Endothelial cell (in vitro differentiated cells): ENCODE measurements around the gene SAP30L. TPM values are rescaled to one million over a fixed set of nuclear protein-coding genes. Genes with fewer than 3 reads are reported as not detected.
A peak's percentile ranks its signal among the peaks of the same experiment; 100 is the strongest.

ENCODE experiments used
- DNase-seq: peaks from one replicate; pipeline ENCODE4 v3.0.0; 2021; ENCODE audit warnings: low spot score
- H3K27ac Mint-ChIP-seq: one replicate; pipeline ENCODE4 v1.8.0; 2021; ENCODE audit warnings: mixed read lengths, inconsistent platforms; ENCODE audit not compliant: unreplicated experiment
- H3K27me3 Mint-ChIP-seq: one replicate; pipeline ENCODE4 v1.8.0; 2021; ENCODE audit warnings: mild to moderate bottlenecking, moderate library complexity, mixed read lengths, inconsistent platforms; ENCODE audit not compliant: unreplicated experiment
- H3K36me3 Mint-ChIP-seq: one replicate; pipeline ENCODE4 v1.8.0; 2021; ENCODE audit warnings: mild to moderate bottlenecking, low read depth, mixed read lengths, inconsistent platforms; ENCODE audit not compliant: unreplicated experiment
- H3K4me1 Mint-ChIP-seq: one replicate; pipeline ENCODE4 v1.8.0; 2021; ENCODE audit warnings: mild to moderate bottlenecking, mixed read lengths, inconsistent platforms; ENCODE audit not compliant: unreplicated experiment
- H3K4me3 Mint-ChIP-seq: one replicate; pipeline ENCODE4 v1.8.0; 2021; ENCODE audit warnings: mild to moderate bottlenecking, mixed read lengths, inconsistent platforms; ENCODE audit not compliant: unreplicated experiment
- H3K9me3 Mint-ChIP-seq: one replicate; pipeline ENCODE4 v1.8.0; 2021; ENCODE audit warnings: mixed read lengths, inconsistent platforms; ENCODE audit not compliant: unreplicated experiment
- CTCF ChIP-seq: fragments of 200-600 bp; sonication (generic); IDR thresholded peaks from one replicate; pipeline ENCODE4 v1.5.0; 2021; ENCODE audit warnings: antibody characterized with exemption; ENCODE audit not compliant: unreplicated experiment
- total RNA-seq: library from RNA; stranded (reverse); fragmentation: NEBNext Ultra II Directional; extraction: Animal tissue kit (Norgen Biotek cat#: 25700); gene quantifications from one replicate; pipeline ENCODE4 v1.2.1, GENCODE V29; 2021; ENCODE audit not compliant: unreplicated experiment

Gene SAP30L
- total RNA-seq, 1 donor from 2014 or later = 40.8 TPM

GRCh38 chr5:154405078-154405792, 40.6 kb upstream of the SAP30L start:
- peak; percentile 81 for TF ChIP-seq CTCF
- Mint-ChIP-seq H3K36me3 (peaks cover 4% of the 10 kb centered on the region), H3K9me3 (no peaks in the 10 kb centered on the region), H3K4me1 (peaks cover 11% of the 10 kb centered on the region), H3K27me3 (peaks cover 10% of the 10 kb centered on the region), H3K4me3 (peak overlapping the region; percentile 31), H3K27ac (no peak overlapping the region)
- peak; percentile 84 for DNase-seq

GRCh38 chr5:154406231-154406630, 39.6 kb upstream of the SAP30L start:
- Mint-ChIP-seq H3K27me3 (peaks cover 8% of the 10 kb centered on the region), H3K4me1 (peaks cover 11% of the 10 kb centered on the region), H3K9me3 (no peaks in the 10 kb centered on the region), H3K27ac (no peak overlapping the region), H3K4me3 (no peak overlapping the region), H3K36me3 (peaks cover 10% of the 10 kb centered on the region)
- DNase-seq = no peak
- no peak for TF ChIP-seq CTCF

GRCh38 chr5:154406826-154407225, 39.0 kb upstream of the SAP30L start:
- no peak for DNase-seq
- Mint-ChIP-seq H3K27me3 (peaks cover 4% of the 10 kb centered on the region), H3K4me1 (peaks cover 11% of the 10 kb centered on the region), H3K27ac (no peak overlapping the region), H3K36me3 (peaks cover 8% of the 10 kb centered on the region), H3K4me3 (no peak overlapping the region), H3K9me3 (no peaks in the 10 kb centered on the region)
- TF ChIP-seq CTCF = no peak

GRCh38 chr5:154408811-154409210, 37.0 kb upstream of the SAP30L start:
- Mint-ChIP-seq H3K9me3 (no peaks in the 10 kb centered on the region), H3K4me3 (no peak overlapping the region), H3K27me3 (no peaks in the 10 kb centered on the region), H3K4me1 (peaks cover 11% of the 10 kb centered on the region), H3K36me3 (peaks cover 8% of the 10 kb centered on the region), H3K27ac (no peak overlapping the region)
- no peak for DNase-seq
- TF ChIP-seq CTCF = no peak

- Mint-ChIP-seq H3K9me3 (no peaks in the 10 kb centered on the region), H3K4me1 (peaks cover 11% of the 10 kb centered on the region), H3K27ac (no peak overlapping the region), H3K27me3 (no peaks in the 10 kb centered on the region), H3K36me3 (peaks cover 8% of the 10 kb centered on the region), H3K4me3 (no peak overlapping the region)
- no peak for TF ChIP-seq CTCF
- no peak for DNase-seq
Observed at GRCh38 chr5:154409230-154409840, 36.5 kb upstream of the SAP30L start.
